WTC11 (cell line): ENCODE results near the gene NUDT19. TPM values are rescaled to one million over a fixed set of nuclear protein-coding genes. Genes with fewer than 3 reads are reported as not detected.

ENCODE experiments used
- ATAC-seq: fragments of 200-7000 bp; cut with Tn5 transposase; 2 replicates; pipeline ENCODE4 v1.10.0; 2021; ENCODE audit warnings: mild to moderate bottlenecking, moderate library complexity
- CTCF ChIA-PET: fragments of 300-600 bp; sonication (Branson Sonifier 250); formaldehyde crosslinking; loops from one replicate; lab custom pipeline; 2021; ENCODE audit warnings: antibody characterized with exemption; lab: Charles Lee
- POLR2A ChIA-PET: fragments of 350-600 bp; sonication (Branson Sonifier 250); formaldehyde crosslinking; loops from one replicate; lab custom pipeline; 2021; ENCODE audit warnings: antibody characterized with exemption; lab: Charles Lee
- DNase-seq: peaks from one replicate; pipeline ENCODE4 v3.0.0; 2021; ENCODE audit warnings: low spot score
- H3K27ac Mint-ChIP-seq: 2 replicates; pipeline ENCODE4 v1.8.0; 2021; ENCODE audit warnings: mixed read lengths
- H3K27me3 Mint-ChIP-seq: 2 replicates; pipeline ENCODE4 v1.8.0; 2021; ENCODE audit warnings: low read depth, mild to moderate bottlenecking, moderate library complexity, mixed read lengths
- H3K36me3 Mint-ChIP-seq: 2 replicates; pipeline ENCODE4 v1.8.0; 2021; ENCODE audit warnings: mixed read lengths
- H3K4me1 Mint-ChIP-seq: 2 replicates; pipeline ENCODE4 v1.8.0; 2022; ENCODE audit warnings: mixed read lengths
- H3K4me3 Mint-ChIP-seq: 2 replicates; pipeline ENCODE4 v1.8.0; 2021; ENCODE audit warnings: mild to moderate bottlenecking, moderate library complexity, mixed read lengths
- H3K9me3 Mint-ChIP-seq: 2 replicates; pipeline ENCODE4 v1.8.0; 2021; ENCODE audit warnings: mixed read lengths
- EMX1 ChIP-seq: fragments of 250-450 bp; sonication (Bioruptor Pico); IDR thresholded peaks from 2 replicates; pipeline ENCODE4 v1.8.0; 2021; ENCODE audit warnings: mild to moderate bottlenecking
- JUN ChIP-seq: sonication (generic); formaldehyde crosslinking; IDR thresholded peaks from 2 replicates; pipeline ENCODE4 v1.8.0; 2023; ENCODE audit warnings: mild to moderate bottlenecking, missing genetic modification reagents
- MXD4 ChIP-seq: fragments of 250-450 bp; sonication (Bioruptor Pico); IDR thresholded peaks from 2 replicates; pipeline ENCODE4 v1.8.0; 2021; ENCODE audit warnings: mild to moderate bottlenecking, moderate library complexity, borderline replicate concordance
- MYBL2 ChIP-seq: sonication (generic); formaldehyde crosslinking; IDR thresholded peaks from 2 replicates; pipeline ENCODE4 v1.8.1; 2023; ENCODE audit warnings: mild to moderate bottlenecking, moderate library complexity, missing genetic modification reagents
- NFE2L1 ChIP-seq: sonication (generic); formaldehyde crosslinking; IDR thresholded peaks from 2 replicates; pipeline ENCODE4 v1.8.1; 2023; ENCODE audit warnings: missing genetic modification reagents
- NFYB ChIP-seq: sonication (generic); formaldehyde crosslinking; conservative IDR thresholded peaks from 2 replicates; pipeline ENCODE4 v1.8.0; 2022; ENCODE audit warnings: low read depth, missing genetic modification reagents
- NR1H2 ChIP-seq: sonication (generic); formaldehyde crosslinking; IDR thresholded peaks from 2 replicates; pipeline ENCODE4 v1.9.0; 2021; ENCODE audit warnings: mild to moderate bottlenecking, moderate library complexity, missing genetic modification reagents
- NR2C2 ChIP-seq: sonication (generic); formaldehyde crosslinking; IDR thresholded peaks from 2 replicates; pipeline ENCODE4 v1.8.0; 2022; ENCODE audit warnings: mild to moderate bottlenecking, missing genetic modification reagents
- NR3C1 ChIP-seq: sonication (generic); formaldehyde crosslinking; conservative IDR thresholded peaks from 2 replicates; pipeline ENCODE4 v1.8.1; 2023; ENCODE audit warnings: low read depth, mild to moderate bottlenecking, missing genetic modification reagents
- TEAD1 ChIP-seq: sonication (generic); formaldehyde crosslinking; IDR thresholded peaks from 2 replicates; pipeline ENCODE4 v1.8.0; 2022; ENCODE audit warnings: mild to moderate bottlenecking, missing genetic modification reagents
- ZNF121 ChIP-seq: sonication (generic); formaldehyde crosslinking; IDR thresholded peaks from 2 replicates; pipeline ENCODE4 v1.8.0; 2023; ENCODE audit warnings: missing genetic modification reagents
- ZNF219 ChIP-seq: sonication (generic); formaldehyde crosslinking; IDR thresholded peaks from 2 replicates; pipeline ENCODE4 v1.8.0; 2023; ENCODE audit warnings: missing genetic modification reagents, mild to moderate bottlenecking, borderline replicate concordance
- ZNF232 ChIP-seq: sonication (generic); formaldehyde crosslinking; IDR thresholded peaks from 2 replicates; pipeline ENCODE4 v1.8.0; 2022; ENCODE audit warnings: mild to moderate bottlenecking, missing genetic modification reagents
- ZNF317 ChIP-seq: sonication (generic); formaldehyde crosslinking; IDR thresholded peaks from 2 replicates; pipeline ENCODE4 v1.8.1; 2023; ENCODE audit warnings: low read depth, mild to moderate bottlenecking, moderate library complexity, missing genetic modification reagents, borderline replicate concordance
- ZNF423 ChIP-seq: fragments of 250-450 bp; sonication (Bioruptor Pico); IDR thresholded peaks from 2 replicates; pipeline ENCODE4 v2.1.2; 2022; ENCODE audit warnings: mild to moderate bottlenecking, moderate library complexity
- ZNF671 ChIP-seq: fragments of 250-450 bp; sonication (Bioruptor Pico); IDR thresholded peaks from 2 replicates; pipeline ENCODE4 v1.8.0; 2021; ENCODE audit warnings: mild to moderate bottlenecking
- total RNA-seq: library from RNA; stranded (reverse); gene quantifications from 3 replicates; pipeline ENCODE4 v1.2.3, GENCODE V29; 2021
- TF ChIP-seq, protein P1 (sequence below): sonication (generic); formaldehyde crosslinking; IDR thresholded peaks from 2 replicates; pipeline ENCODE4 v1.8.1; 2022; ENCODE audit warnings: low read depth, missing genetic modification reagents, borderline replicate concordance
- TF ChIP-seq, protein P2 (sequence below): sonication (generic); formaldehyde crosslinking; IDR thresholded peaks from 2 replicates; pipeline ENCODE4 v1.8.0; 2022; ENCODE audit warnings: missing genetic modification reagents
- TF ChIP-seq, protein P3 (sequence below): fragments of 250-450 bp; sonication (Bioruptor Pico); IDR thresholded peaks from 2 replicates; pipeline ENCODE4 v1.9.0; 2021; ENCODE audit warnings: mild to moderate bottlenecking
- TF ChIP-seq, protein P4 (sequence below): sonication (generic); formaldehyde crosslinking; IDR thresholded peaks from 2 replicates; pipeline ENCODE4 v1.8.0; 2023; ENCODE audit warnings: mild to moderate bottlenecking, missing genetic modification reagents
- TF ChIP-seq, protein P5 (sequence below): sonication (generic); formaldehyde crosslinking; conservative IDR thresholded peaks from 2 replicates; pipeline ENCODE4 v1.8.1; 2022; ENCODE audit warnings: mild to moderate bottlenecking, missing genetic modification reagents
- TF ChIP-seq, protein P6 (sequence below): sonication (generic); formaldehyde crosslinking; IDR thresholded peaks from 2 replicates; pipeline ENCODE4 v1.8.1; 2022; ENCODE audit warnings: mild to moderate bottlenecking, missing genetic modification reagents, moderate library complexity, borderline replicate concordance

NUDT19 gene
- total RNA-seq, 1 experiment from 2014 or later = 2.4 TPM

DNA sequence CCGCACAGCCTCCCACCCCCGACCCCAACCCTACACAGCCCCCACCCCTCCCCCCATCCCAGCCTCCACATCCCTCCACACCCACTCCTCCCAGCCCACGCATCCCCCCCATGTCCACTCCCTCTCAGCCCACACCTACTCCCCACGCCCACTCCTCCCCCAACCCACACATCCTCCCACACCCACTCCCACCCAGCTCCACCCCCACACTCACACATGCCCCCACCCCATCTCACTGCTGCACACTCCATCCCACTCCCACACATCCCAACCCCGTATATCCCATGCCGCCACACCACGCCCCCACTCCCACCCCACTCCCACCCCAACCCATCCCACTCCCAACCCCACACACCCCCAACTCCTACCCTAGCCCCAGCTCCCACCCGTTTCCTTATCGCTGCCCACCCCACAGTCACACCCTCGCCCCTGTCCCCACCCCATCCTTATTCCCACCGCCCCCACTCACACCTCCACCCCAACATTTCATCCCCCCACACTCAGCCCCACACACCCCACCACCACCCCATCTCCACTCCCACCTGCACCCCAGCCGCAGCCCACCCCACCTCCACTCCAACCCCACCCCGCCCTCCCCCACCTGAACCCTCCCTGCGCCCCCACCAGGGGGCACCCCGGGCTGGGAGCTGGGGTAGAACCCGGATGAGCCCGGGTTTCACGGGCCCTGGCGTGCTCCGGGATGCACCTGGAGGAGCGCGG, 28.8 kb downstream of the NUDT19 start:
- no peak for TF ChIP-seq NFYB (CRISPR knock-in tag)
- TF ChIP-seq ZNF219 = no peak
- no peak for TF ChIP-seq TEAD1
- TF ChIP-seq MXD4 = no peak
- TF ChIP-seq NR3C1 = no peak
- TF ChIP-seq NR1H2 (CRISPR knock-in tag) = no peak
- TF ChIP-seq, protein P1, sequence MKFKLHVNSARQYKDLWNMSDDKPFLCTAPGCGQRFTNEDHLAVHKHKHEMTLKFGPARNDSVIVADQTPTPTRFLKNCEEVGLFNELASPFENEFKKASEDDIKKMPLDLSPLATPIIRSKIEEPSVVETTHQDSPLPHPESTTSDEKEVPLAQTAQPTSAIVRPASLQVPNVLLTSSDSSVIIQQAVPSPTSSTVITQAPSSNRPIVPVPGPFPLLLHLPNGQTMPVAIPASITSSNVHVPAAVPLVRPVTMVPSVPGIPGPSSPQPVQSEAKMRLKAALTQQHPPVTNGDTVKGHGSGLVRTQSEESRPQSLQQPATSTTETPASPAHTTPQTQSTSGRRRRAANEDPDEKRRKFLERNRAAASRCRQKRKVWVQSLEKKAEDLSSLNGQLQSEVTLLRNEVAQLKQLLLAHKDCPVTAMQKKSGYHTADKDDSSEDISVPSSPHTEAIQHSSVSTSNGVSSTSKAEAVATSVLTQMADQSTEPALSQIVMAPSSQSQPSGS (CRISPR knock-in tag) = no peak
- TF ChIP-seq ZNF232 = no peak
- no peak for TF ChIP-seq JUN (CRISPR knock-in tag)
- TF ChIP-seq EMX1 (CRISPR knock-in tag) = no peak
- TF ChIP-seq ZNF423 = no peak
- TF ChIP-seq, protein P2, sequence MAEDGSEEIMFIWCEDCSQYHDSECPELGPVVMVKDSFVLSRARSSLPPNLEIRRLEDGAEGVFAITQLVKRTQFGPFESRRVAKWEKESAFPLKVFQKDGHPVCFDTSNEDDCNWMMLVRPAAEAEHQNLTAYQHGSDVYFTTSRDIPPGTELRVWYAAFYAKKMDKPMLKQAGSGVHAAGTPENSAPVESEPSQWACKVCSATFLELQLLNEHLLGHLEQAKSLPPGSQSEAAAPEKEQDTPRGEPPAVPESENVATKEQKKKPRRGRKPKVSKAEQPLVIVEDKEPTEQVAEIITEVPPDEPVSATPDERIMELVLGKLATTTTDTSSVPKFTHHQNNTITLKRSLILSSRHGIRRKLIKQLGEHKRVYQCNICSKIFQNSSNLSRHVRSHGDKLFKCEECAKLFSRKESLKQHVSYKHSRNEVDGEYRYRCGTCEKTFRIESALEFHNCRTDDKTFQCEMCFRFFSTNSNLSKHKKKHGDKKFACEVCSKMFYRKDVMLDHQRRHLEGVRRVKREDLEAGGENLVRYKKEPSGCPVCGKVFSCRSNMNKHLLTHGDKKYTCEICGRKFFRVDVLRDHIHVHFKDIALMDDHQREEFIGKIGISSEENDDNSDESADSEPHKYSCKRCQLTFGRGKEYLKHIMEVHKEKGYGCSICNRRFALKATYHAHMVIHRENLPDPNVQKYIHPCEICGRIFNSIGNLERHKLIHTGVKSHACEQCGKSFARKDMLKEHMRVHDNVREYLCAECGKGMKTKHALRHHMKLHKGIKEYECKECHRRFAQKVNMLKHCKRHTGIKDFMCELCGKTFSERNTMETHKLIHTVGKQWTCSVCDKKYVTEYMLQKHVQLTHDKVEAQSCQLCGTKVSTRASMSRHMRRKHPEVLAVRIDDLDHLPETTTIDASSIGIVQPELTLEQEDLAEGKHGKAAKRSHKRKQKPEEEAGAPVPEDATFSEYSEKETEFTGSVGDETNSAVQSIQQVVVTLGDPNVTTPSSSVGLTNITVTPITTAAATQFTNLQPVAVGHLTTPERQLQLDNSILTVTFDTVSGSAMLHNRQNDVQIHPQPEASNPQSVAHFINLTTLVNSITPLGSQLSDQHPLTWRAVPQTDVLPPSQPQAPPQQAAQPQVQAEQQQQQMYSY (CRISPR knock-in tag) = no peak
- TF ChIP-seq, protein P3, sequence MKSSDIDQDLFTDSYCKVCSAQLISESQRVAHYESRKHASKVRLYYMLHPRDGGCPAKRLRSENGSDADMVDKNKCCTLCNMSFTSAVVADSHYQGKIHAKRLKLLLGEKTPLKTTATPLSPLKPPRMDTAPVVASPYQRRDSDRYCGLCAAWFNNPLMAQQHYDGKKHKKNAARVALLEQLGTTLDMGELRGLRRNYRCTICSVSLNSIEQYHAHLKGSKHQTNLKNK (CRISPR knock-in tag) = no peak
- no peak for TF ChIP-seq MYBL2 (CRISPR knock-in tag)
- TF ChIP-seq, protein P4, sequence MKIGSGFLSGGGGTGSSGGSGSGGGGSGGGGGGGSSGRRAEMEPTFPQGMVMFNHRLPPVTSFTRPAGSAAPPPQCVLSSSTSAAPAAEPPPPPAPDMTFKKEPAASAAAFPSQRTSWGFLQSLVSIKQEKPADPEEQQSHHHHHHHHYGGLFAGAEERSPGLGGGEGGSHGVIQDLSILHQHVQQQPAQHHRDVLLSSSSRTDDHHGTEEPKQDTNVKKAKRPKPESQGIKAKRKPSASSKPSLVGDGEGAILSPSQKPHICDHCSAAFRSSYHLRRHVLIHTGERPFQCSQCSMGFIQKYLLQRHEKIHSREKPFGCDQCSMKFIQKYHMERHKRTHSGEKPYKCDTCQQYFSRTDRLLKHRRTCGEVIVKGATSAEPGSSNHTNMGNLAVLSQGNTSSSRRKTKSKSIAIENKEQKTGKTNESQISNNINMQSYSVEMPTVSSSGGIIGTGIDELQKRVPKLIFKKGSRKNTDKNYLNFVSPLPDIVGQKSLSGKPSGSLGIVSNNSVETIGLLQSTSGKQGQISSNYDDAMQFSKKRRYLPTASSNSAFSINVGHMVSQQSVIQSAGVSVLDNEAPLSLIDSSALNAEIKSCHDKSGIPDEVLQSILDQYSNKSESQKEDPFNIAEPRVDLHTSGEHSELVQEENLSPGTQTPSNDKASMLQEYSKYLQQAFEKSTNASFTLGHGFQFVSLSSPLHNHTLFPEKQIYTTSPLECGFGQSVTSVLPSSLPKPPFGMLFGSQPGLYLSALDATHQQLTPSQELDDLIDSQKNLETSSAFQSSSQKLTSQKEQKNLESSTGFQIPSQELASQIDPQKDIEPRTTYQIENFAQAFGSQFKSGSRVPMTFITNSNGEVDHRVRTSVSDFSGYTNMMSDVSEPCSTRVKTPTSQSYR = no peak
- TF ChIP-seq, protein P5, sequence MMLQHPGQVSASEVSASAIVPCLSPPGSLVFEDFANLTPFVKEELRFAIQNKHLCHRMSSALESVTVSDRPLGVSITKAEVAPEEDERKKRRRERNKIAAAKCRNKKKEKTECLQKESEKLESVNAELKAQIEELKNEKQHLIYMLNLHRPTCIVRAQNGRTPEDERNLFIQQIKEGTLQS (CRISPR knock-in tag) = no peak
- TF ChIP-seq, all 79 proteins: peak for 0
- no peak overlapping the region for H3K4me3 Mint-ChIP-seq
- POLR2A ChIA-PET = no interaction called here
- no peak; the same call in 1 of the 2 replicates for ATAC-seq
- peaks cover 5% of the 10 kb centered on the region for H3K4me1 Mint-ChIP-seq
- 0 out of 2 replicates have a peak, but pooled peaks cover 2% of the 10 kb centered on the region for H3K36me3 Mint-ChIP-seq
- CTCF ChIA-PET = interaction anchor here (0.6 to 1.1 kb wide), 8 partner anchors 12 to 209 kb away, joined by 3 to 6 read pairs (median 4); no protein-coding TSS in a partner anchor
- no peaks in the 10 kb centered on the region for H3K27me3 Mint-ChIP-seq
- DNase-seq = peak; percentile 26
- no peak overlapping the region for H3K27ac Mint-ChIP-seq
- peaks cover 4% of the 10 kb centered on the region for H3K9me3 Mint-ChIP-seq

DNA sequence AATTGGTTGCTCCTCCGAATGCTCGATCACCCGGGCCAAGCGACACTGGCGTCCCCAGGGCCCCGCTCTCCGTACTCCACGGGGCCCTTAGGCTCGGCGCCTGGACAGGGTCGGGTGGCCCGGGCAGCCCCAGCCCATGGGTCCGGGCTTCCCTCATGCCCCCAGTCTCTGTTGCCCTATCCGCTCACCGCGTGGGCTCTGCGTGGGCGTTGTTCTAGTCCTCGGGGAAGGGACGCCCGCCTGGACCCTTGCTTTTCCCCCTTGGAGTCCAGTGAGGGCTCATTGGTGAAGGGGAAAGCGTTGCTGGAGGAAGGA, 29.3 kb downstream of the NUDT19 start:
- H3K9me3 Mint-ChIP-seq = peaks cover 6% of the 10 kb centered on the region

More for the DNA sequence above, 29.3 kb downstream of the NUDT19 start:
- CTCF ChIA-PET = interaction anchor here (0.6 to 1.1 kb wide), 7 partner anchors 11 to 209 kb away, joined by 3 to 6 read pairs (median 4); no protein-coding TSS in a partner anchor
- H3K4me3 Mint-ChIP-seq = no peak overlapping the region
- ATAC-seq (no peak), DNase-seq (no peak)
- TF ChIP-seq NR2C2 = no peak
- TF ChIP-seq, protein P6, sequence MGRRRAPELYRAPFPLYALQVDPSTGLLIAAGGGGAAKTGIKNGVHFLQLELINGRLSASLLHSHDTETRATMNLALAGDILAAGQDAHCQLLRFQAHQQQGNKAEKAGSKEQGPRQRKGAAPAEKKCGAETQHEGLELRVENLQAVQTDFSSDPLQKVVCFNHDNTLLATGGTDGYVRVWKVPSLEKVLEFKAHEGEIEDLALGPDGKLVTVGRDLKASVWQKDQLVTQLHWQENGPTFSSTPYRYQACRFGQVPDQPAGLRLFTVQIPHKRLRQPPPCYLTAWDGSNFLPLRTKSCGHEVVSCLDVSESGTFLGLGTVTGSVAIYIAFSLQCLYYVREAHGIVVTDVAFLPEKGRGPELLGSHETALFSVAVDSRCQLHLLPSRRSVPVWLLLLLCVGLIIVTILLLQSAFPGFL (CRISPR knock-in tag) = no peak
- no peak for TF ChIP-seq NFE2L1 (CRISPR knock-in tag)
- TF ChIP-seq ZNF317 (CRISPR knock-in tag) = no peak
- no peak for TF ChIP-seq ZNF121 (CRISPR knock-in tag)
- TF ChIP-seq ZNF671 (CRISPR knock-in tag) = no peak
- no peaks in the 10 kb centered on the region for H3K27me3 Mint-ChIP-seq
- POLR2A ChIA-PET = no interaction called here
- H3K27ac Mint-ChIP-seq = no peak overlapping the region
- H3K4me1 Mint-ChIP-seq = peaks cover 5% of the 10 kb centered on the region
- 0 out of 2 replicates have a peak, but pooled peaks cover 2% of the 10 kb centered on the region for H3K36me3 Mint-ChIP-seq
